GM12864 (cell line): ENCODE data around the gene RSPO1.

ENCODE experiments used
- DNase-seq: peaks from one replicate; pipeline ENCODE4 v3.0.0-alpha.2; 2011; ENCODE audit warnings: low read depth
- H3K4me3 ChIP-seq: 2 replicates; pipeline ENCODE4 v1.5.1; 2011; ENCODE audit warnings: mild to moderate bottlenecking, low read depth, low read length, control low read depth
- CTCF ChIP-seq: IDR thresholded peaks from 2 replicates; pipeline ENCODE4 v1.5.1; 2011; ENCODE audit warnings: low read depth, mild to moderate bottlenecking, moderate library complexity, low read length, control low read depth, inconsistent platforms; ENCODE audit errors: missing control alignments

The RSPO1 gene

GRCh38 chr1:37606481-37607263 lies 28.0 kb downstream of the RSPO1 start:
- H3K4me3 ChIP-seq, result no peak overlapping the region
- TF ChIP-seq CTCF, result no peak
- no peak for DNase-seq

GRCh38 chr1:37605806-37606474 lies 28.8 kb downstream of the RSPO1 start:
- TF ChIP-seq CTCF, result no peak
- H3K4me3 ChIP-seq, result no peak overlapping the region
- DNase-seq, result no peak

GRCh38 chr1:37605061-37605650 lies 29.5 kb downstream of the RSPO1 start:
- DNase-seq, result no peak
- TF ChIP-seq CTCF, result no peak
- no peak overlapping the region for H3K4me3 ChIP-seq

- no peak overlapping the region for H3K4me3 ChIP-seq
- TF ChIP-seq CTCF, result peak; percentile 70
- DNase-seq, result peak; percentile 16
Observed at GRCh38 chr1:37602750-37603694, 31.7 kb downstream of the RSPO1 start.

- H3K4me3 ChIP-seq, result no peak overlapping the region
- DNase-seq, result no peak
- TF ChIP-seq CTCF, result no peak
Observed at GRCh38 chr1:37601441-37601840, 33.3 kb downstream of the RSPO1 start.

GRCh38 chr1:37599940-37600339 lies 34.8 kb downstream of the RSPO1 start:
- no peak overlapping the region for H3K4me3 ChIP-seq
- no peak for DNase-seq
- TF ChIP-seq CTCF, result no peak
